Activated CD4-positive, alpha-beta T cell treated with anti-CD3 and anti-CD28 coated beads, Interleukin-2, Interleukin-4, amounts not matched to agents 100 ng/mL and 50 ng/mL, durations not matched to agents 16 hours and 8 hours (primary cell): ENCODE results near the gene SPATA21.

Experiments
- DNase-seq: peaks from one replicate; pipeline ENCODE4 v3.0.0-alpha.2; 2020; ENCODE audit warnings: low spot score

SPATA21 gene

DNA sequence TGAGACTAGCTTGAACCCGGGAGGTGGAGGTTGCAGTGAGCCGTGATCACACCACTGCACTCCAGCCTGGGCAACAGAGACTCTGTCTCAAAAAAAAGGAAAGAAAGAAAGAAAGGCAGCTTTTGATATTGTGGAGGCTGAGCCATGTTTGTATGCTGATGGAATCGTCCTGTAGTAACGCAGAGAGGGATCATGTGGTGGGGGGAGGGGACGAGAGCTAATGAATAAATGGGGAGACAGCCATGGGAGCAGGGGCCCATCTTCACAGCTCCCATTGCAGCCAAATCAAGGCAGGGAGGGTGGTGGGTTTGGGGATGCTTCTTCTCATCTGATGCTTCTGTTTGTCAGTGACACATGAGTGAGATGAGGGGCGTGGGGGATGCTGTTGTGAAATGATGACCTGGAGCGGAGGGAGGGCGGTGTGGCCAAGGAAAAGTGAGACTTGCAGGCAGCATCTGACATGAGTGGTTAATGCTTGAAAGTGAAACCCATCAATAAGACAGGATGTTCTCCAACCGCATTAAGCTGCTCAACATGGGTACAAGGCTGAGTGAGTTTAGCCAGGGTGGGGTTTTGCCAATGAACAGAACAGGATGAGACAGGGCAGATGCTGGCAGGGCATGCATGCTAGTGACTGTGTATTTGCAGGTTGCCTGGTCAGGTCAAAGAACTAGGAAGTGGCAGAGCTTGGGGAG, 16.7 kb downstream of the SPATA21 start:
- DNase-seq: peak; percentile 89

DNA sequence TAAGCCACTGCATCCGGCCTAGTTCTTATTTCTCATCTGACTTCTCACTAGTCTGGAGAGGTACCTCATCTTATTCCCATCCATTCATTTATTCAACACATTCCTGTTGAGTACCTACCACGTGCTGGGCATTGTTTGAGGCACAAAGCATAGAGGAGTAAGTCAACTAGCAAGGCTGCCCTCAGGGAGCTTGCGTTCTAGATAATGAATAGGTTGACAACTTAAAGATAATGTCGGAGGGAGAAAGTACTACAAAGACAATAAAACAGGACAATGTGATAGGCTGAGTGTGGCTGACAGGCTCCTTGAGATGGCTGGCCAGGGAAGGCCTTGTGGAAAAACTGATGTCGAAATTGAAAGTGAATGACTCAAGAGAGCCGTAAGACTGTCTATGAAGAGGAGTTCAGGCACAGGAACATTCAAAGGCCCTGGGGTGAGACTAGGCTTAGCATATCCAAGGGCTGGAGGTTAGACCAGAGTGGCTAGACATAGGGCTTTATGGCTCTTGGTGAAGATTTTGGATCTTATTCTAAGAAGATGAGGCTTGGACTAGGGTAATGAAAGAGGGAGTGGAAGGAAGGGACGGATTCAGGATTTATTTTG, 18.3 kb downstream of the SPATA21 start:
- no peak for DNase-seq

- DNase-seq: no peak
These were observed 24.0 kb downstream of the SPATA21 start for GRCh38 chr1:16413191-16413590.

DNA sequence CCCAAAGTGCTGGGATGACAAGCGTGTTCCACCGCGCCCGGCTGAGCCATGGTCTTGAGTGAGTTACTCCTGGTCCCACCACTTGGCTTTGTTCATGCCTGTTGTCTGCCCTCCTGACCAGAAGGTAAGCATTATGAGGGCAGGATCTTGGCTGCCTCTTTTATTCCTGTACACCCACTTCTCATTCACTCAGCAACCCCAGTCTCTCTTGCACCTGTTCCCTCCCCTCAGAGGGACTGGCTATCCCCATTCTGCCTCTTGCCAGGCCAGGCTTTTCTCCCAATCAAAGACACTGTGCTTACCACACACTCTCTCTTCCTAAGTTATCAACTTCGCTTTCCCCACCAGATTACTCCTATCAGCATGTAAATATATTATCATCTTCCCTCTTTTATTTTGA, 26.4 kb downstream of the SPATA21 start:
- no peak for DNase-seq

GRCh38 chr1:16409536-16410152, 27.6 kb downstream of the SPATA21 start:
- DNase-seq: no peak

- DNase-seq: no peak
These were observed 30.4 kb downstream of the SPATA21 start for GRCh38 chr1:16406868-16407267.

- no peak for DNase-seq
These were observed 31.8 kb downstream of the SPATA21 start for GRCh38 chr1:16405441-16405840.

DNA sequence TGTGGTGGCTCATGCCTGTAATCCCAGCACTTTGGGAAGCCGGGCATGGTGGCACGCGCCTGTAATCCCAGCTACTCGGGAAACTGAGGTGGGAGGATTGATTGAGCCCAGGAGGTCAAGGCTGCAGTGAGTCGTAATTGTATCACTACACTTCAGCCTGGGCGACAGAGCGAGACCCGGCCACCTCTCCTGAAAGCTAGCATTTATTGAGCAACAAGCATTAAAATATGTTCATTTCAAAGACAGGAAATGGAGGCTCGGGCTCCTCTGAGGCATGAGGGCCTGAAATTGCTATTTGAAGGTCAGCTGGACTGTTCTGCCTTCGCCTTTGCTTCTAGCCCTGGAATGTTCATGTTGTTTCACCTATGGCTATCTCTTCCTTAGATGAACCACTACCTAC, 34.5 kb downstream of the SPATA21 start:
- DNase-seq: no peak

GRCh38 chr1:16398371-16398953, 38.8 kb downstream of the SPATA21 start:
- no peak for DNase-seq

GRCh38 chr1:16397120-16397519, 40.1 kb downstream of the SPATA21 start:
- DNase-seq: no peak

- DNase-seq: no peak
These were observed 40.6 kb downstream of the SPATA21 start for GRCh38 chr1:16396591-16396990.

DNA sequence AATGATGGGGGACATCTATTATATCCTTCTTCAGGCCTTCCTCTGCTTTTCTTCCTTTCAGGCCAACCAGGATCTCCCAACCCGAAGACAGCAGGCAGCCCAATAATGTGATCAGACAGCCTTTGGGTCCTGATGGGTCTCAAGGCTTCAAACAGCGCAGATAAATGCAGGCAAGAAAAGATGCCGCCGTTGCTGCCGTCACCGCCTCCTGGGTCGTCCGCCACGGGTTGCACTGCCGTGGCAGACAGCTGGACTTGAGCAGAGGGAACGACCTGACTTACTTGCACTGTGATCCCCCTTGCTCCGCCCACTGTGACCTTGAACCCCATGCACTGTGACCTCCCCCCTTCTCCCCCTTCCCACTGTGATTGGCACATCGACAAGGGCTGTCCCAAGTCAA, 42.2 kb downstream of the SPATA21 start:
- DNase-seq: no peak

GRCh38 chr1:16393570-16394521, 43.4 kb downstream of the SPATA21 start:
- no peak for DNase-seq

DNA sequence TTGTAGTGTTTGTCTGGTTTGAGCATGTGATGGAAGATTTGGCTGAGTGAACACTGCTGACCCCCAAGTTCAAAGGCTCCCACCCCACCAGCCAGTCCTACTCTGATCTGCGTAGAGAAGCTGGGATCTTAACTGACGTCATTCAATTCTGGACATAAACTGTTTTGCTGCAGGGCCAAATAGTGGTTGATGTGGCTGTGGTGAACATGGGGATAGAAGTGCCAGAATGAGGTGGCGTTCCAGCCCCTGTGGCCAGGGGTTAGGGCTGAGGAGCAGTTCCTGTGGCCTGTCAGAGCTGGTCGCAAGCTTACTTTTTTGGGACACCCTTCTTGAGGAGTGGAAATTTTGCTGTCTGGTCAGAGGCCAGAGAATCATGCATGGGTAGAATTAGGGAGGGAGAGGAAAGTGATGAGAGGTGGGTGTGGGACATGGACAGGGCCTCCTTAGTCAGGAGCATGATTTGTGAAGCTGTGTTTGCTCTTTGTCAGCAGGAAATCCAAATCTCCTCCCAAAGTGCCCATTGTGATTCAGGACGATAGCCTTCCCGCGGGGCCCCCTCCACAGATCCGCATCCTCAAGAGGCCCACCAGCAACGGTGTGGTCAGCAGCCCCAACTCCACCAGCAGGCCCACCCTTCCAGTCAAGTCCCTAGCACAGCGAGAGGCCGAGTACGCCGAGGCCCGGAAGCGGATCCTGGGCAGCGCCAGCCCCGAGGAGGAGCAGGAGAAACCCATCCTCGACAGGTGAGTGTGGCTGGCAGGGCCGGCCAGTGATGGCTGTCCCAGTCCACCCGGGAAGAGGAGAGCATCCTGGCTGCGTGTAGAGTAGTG, 44.3 kb downstream of the SPATA21 start:
- DNase-seq: no peak

DNA sequence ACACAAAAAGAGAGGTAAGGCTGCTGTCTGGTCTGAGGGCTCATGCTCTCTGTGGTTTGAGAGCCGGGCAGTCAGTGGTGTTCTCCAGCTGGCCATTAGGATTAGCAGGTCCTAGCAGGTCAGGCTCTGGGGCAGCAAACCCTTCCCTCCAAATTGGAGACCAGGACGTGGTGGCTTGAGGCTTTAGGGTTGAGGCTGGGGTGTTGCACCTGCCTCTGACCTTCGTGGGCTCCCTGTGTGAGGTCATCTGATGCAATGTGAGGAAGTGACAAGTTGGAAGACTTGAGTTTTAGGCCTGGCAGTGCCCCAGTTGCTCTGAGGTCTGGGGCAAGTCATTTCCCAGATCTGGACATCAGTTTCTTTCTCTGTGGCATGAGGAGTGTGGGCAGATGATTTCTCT, 45.8 kb downstream of the SPATA21 start:
- peak; percentile 30 for DNase-seq

- DNase-seq: peak; percentile 24
These were observed 49.7 kb downstream of the SPATA21 start for GRCh38 chr1:16387201-16388188.

DNA sequence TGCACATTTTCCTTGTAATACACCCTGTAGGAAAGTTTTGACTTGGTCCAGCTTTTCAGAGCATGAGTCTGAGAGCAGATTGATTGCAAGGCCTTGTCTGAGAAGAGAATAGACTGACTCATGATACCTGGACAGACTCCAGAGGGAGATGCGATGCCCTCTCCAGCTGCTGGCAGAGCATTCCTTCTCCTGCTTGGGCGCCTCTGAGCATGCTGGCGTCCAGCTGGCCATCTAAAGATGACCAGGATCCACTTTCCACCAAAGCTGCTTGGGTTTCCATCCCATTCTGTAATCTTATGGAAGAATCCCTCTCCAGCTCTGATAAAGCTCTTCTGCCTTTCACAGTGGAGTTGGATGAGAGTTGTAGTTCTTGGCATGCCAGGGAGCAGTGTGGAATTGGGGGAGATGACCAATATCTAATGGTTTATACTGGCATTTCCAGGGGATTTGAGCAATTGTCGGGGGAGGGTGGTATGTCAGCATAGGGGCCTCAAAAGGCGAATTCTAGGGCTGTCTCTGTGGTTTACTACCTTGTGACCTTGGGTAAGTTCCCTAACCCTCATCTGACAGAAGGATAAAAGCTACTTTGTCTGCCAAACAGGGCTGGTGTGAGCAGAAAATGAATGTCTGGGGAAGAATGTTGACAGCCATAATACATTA, 50.6 kb downstream of the SPATA21 start:
- no peak for DNase-seq

DNA sequence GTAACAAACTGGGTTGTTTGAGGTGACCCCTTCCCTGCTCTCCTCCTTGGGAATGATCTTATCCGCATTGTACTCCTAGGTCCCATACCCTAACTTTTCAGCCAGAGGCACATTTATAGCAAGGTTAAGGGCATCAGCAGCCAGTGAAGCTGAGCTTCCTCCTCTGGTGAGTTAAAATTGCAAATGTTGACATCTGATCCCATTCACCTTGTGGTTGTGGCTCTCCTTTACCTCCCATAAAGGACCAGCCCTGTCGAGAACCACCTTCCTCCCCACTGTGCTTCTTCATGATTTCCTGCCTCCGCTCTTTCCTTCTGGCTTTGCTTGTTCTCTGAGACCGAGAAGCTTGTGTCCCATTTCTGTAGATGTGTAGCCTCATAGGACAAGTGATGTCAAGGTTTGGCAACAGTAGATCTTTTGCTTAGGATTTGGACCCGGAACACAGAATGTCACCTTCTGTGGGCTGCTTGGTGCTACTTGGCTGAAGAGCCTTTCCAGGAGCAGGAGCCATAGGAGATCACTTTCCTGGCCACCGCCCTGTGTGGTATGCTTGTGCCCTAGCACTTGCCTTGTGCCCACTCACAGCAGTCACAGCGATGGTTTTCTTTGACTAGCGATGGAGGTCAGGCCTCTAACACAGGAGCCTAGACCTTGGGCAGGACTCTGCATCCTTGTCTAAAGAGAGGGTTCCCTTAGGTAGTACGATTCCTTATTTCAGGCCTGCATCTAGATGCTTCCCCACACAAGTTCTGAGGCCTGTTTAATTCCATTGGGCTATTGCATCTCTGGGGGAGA, 51.4 kb downstream of the SPATA21 start:
- DNase-seq: no peak

GRCh38 chr1:16383888-16384287, 53.3 kb downstream of the SPATA21 start:
- DNase-seq: no peak
